ENCODE results near the gene GJD3. TPM values are rescaled to one million over a fixed set of nuclear protein-coding genes. Genes with fewer than 3 reads are reported as not detected.

The GJD3 gene
- total and polyA plus RNA-seq, 9 of the 15 experiments (the other 6 are each of a cell fraction or from before 2014, with no cell fraction given), result 0.17 to 0.38 TPM; not detected in 7

DNA sequence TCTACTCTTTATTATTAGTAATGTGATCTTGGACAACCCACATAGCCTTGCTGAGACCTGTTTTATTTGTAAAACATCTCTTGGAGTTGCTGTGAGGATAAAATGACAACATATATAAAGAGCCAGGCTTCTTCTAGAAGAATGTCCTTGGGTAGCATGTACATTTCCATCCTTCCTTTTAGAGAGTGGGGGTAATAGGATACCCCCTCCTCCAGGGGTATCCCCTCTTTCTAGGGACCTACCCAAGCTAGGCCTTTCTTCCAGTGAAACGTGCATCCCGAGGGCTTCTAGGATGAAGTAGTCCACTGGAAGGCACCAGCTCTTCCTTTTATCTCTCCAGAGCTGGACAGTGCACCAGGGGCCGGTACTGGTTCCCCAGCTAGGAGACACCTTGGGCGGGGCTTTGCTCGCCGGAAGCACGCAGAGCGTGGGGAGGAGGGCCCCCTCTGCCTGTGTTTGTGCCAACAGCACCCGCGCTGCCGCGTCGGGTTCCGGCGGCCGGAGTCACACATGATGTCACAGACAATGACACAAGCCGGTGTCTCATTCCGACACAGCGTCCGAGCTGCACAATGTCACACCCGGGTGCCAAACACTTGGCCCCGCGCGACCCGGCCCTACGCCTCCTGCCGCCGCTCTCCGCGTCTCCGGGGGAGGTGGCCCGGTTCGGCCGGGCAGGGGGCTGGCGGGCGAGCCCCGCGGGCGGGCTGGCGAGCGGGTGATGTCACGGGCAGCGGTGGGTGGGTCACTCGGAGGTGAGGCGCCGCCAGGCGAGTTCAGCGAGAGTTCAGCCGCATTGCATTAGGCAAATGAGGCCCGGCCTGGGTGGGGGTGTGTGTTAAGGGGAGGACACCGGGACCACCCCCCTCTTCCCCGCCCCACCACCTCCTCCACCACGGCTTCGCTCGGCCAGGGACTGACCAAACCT is 23.4 kb downstream of the GJD3 start (continued):
- TF ChIP-seq REST (IDR thresholded peaks at IDR 0.05; ENCODE audit: borderline replicate concordance) (peak; percentile 68), REST (CRISPR knock-in tag; IDR thresholded peaks at IDR 0.05; ENCODE audit: low read depth) (no peak), HIVEP1 (CRISPR knock-in tag; IDR thresholded peaks at IDR 0.05) (no peak), NRF1 (conservative IDR thresholded peaks at IDR 0.05 in 1 of 2, IDR thresholded peaks at IDR 0.05 in 1 of 2) (peak; percentile 56 to 66), HMG20B (CRISPR knock-in tag; IDR thresholded peaks at IDR 0.05) (no peak), MBD2 (IDR thresholded peaks at IDR 0.05; ENCODE audit: borderline replicate concordance, low read depth) (no peak), ZNF263 (CRISPR knock-in tag; IDR thresholded peaks at IDR 0.05; ENCODE audit: borderline replicate concordance) (no peak), PTTG1 (tag; IDR thresholded peaks at IDR 0.05; ENCODE audit: low read depth) (no peak), ZC3H4 (CRISPR knock-in tag; IDR thresholded peaks at IDR 0.05; ENCODE audit: borderline replicate concordance) (peak; percentile 44; the same call in 1 of the 2 replicates), KLF1 (tag; IDR thresholded peaks at IDR 0.05) (0 out of 2 replicates have a peak, but pooled peaks have one; percentile 52), GABPB1 (CRISPR knock-in tag; IDR thresholded peaks at IDR 0.05) (peak; percentile 91), GATAD2B (IDR thresholded peaks at IDR 0.05; ENCODE audit: borderline replicate concordance) (no peak), ZNF282 (CRISPR knock-in tag; IDR thresholded peaks at IDR 0.05) (no peak), NCOR1 (IDR thresholded peaks at IDR 0.05) (peak; percentile 57), GATAD2A (IDR thresholded peaks at IDR 0.05) (no peak)

Data from K562 (cell line).